ENCODE data around the gene TXNRD2. TPM values are rescaled to one million over a fixed set of nuclear protein-coding genes. Genes with fewer than 3 reads are reported as not detected.

Gene TXNRD2
- total RNA-seq, 1 experiment from 2014 or later, result 23.0 TPM

DNA sequence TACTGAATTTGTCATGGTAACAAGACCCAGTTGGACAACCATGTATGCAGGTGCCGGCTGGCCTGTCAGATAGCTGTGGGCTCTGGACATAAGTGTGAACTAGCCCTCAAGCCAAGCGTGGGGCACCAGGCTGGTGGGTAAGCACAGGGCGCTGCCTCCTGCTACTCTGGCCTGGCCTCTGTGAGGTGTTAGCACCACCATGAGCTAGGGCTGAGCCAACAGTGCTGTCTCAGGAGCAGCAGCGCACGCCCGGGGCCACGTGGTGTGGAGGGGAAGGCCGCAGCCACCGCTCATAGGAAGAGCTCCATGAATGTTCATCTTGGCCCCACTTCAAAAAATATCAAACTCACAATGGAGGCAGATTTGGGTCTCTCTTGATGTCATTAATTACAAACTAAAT is 51.7 kb downstream of the TXNRD2 start:
- TF ChIP-seq EZH2 (IDR thresholded peaks at IDR 0.05; ENCODE audit: low read length, unreplicated experiment) (no peak), EZH2phosphoT487 (IDR thresholded peaks at IDR 0.05; ENCODE audit: borderline replicate concordance, low read length) (no peak)
- BruUV-seq (replicated peaks), result no TSS peak
- CTCF ChIA-PET, result no interaction called here
- no peaks in the 10 kb centered on the region for H3K9me2 ChIP-seq (replicated peaks; ENCODE audit: low read length)
- no peaks in the 10 kb centered on the region for H3K36me3 ChIP-seq (ENCODE audit: low read depth, low read length)
- no peaks in the 10 kb centered on the region for H3F3A ChIP-seq (ENCODE audit: low read length, unreplicated experiment)
- ATAC-seq (no peak), DNase-seq (no peak)
- no peak overlapping the region for H2AFZ ChIP-seq (ENCODE audit: low read length)
- intact Hi-C loops (cut with micrococcal nuclease), result no loop called here
- no peaks in the 10 kb centered on the region for H3K79me2 ChIP-seq (ENCODE audit: low read length)
- no peaks in the 10 kb centered on the region for H4K20me1 ChIP-seq (ENCODE audit: low read length)
- H3K4me1 ChIP-seq (ENCODE audit: insufficient read depth, low read length), result peaks cover 19% of the 10 kb centered on the region
- no peak overlapping the region for H3K4me2 ChIP-seq (ENCODE audit: low read length)
- H3K4me3 ChIP-seq (ENCODE audit: low read length), result no peak overlapping the region
- no peaks in the 10 kb centered on the region for H3K9me3 ChIP-seq (ENCODE audit: low read length)
- no peak overlapping the region for H3K27ac ChIP-seq (ENCODE audit: low read length)
- H3K9ac ChIP-seq (ENCODE audit: low read length), result no peak overlapping the region
- POLR2A ChIA-PET (ENCODE audit: unreplicated experiment), result no interaction called here
- no peaks in the 10 kb centered on the region for H3K27me3 ChIP-seq (ENCODE audit: low read length)

GRCh38 chr22:19888131-19888746 is 53.4 kb downstream of the TXNRD2 start:
- H3K79me2 ChIP-seq (ENCODE audit: low read length), result no peaks in the 10 kb centered on the region
- no peaks in the 10 kb centered on the region for H3K27me3 ChIP-seq (ENCODE audit: low read length)
- H2AFZ ChIP-seq (ENCODE audit: low read length), result no peak overlapping the region
- peaks cover 19% of the 10 kb centered on the region for H3K4me1 ChIP-seq (ENCODE audit: insufficient read depth, low read length)
- H3K27ac ChIP-seq (ENCODE audit: low read length), result no peak overlapping the region
- no peaks in the 10 kb centered on the region for H4K20me1 ChIP-seq (ENCODE audit: low read length)
- CTCF ChIA-PET, result no interaction called here
- no peaks in the 10 kb centered on the region for H3F3A ChIP-seq (ENCODE audit: low read length, unreplicated experiment)
- H3K9me2 ChIP-seq (replicated peaks; ENCODE audit: low read length), result no peaks in the 10 kb centered on the region
- intact Hi-C loops (cut with micrococcal nuclease), result no loop called here
- no peak for DNase-seq
- no peak overlapping the region for H3K9ac ChIP-seq (ENCODE audit: low read length)
- TF ChIP-seq EZH2phosphoT487 (IDR thresholded peaks at IDR 0.05; ENCODE audit: borderline replicate concordance, low read length) (no peak), EZH2 (IDR thresholded peaks at IDR 0.05; ENCODE audit: low read length, unreplicated experiment) (no peak), CTCF (conservative IDR thresholded peaks at IDR 0.05; ENCODE audit: low read depth, low read length) (no peak)
- H3K36me3 ChIP-seq (ENCODE audit: low read depth, low read length), result no peaks in the 10 kb centered on the region
- no peaks in the 10 kb centered on the region for H3K9me3 ChIP-seq (ENCODE audit: low read length)
- POLR2A ChIA-PET (ENCODE audit: unreplicated experiment), result no interaction called here
- H3K4me2 ChIP-seq (ENCODE audit: low read length), result no peak overlapping the region
- no TSS peak for BruUV-seq (replicated peaks)
- ATAC-seq, result no peak
- no peak overlapping the region for H3K4me3 ChIP-seq (ENCODE audit: low read length)

- intact Hi-C loops (cut with micrococcal nuclease), result no loop called here
- BruUV-seq (replicated peaks), result no TSS peak
- Histone ChIP-seq H3K4me2 (ENCODE audit: low read length) (no peak overlapping the region), H3K27me3 (ENCODE audit: low read length) (no peaks in the 10 kb centered on the region), H4K20me1 (ENCODE audit: low read length) (no peaks in the 10 kb centered on the region), H3K4me1 (ENCODE audit: insufficient read depth, low read length) (peaks cover 21% of the 10 kb centered on the region), H3K27ac (ENCODE audit: low read length) (no peak overlapping the region), H3K9me3 (ENCODE audit: low read length) (no peaks in the 10 kb centered on the region), H3K79me2 (ENCODE audit: low read length) (no peaks in the 10 kb centered on the region), H3K9ac (ENCODE audit: low read length) (no peak overlapping the region), H2AFZ (ENCODE audit: low read length) (no peak overlapping the region), H3K9me2 (replicated peaks; ENCODE audit: low read length) (no peaks in the 10 kb centered on the region), H3K36me3 (ENCODE audit: low read depth, low read length) (no peaks in the 10 kb centered on the region), H3F3A (ENCODE audit: low read length, unreplicated experiment) (no peaks in the 10 kb centered on the region), H3K4me3 (ENCODE audit: low read length) (no peak overlapping the region)
- TF ChIP-seq EZH2phosphoT487 (IDR thresholded peaks at IDR 0.05; ENCODE audit: borderline replicate concordance, low read length) (no peak), CTCF (conservative IDR thresholded peaks at IDR 0.05; ENCODE audit: low read depth, low read length) (no peak), EZH2 (IDR thresholded peaks at IDR 0.05; ENCODE audit: low read length, unreplicated experiment) (no peak)
- ChIA-PET POLR2A (ENCODE audit: unreplicated experiment) (no interaction called here), CTCF (no interaction called here)
- no peak for ATAC-seq
- DNase-seq, result no peak
Measured at GRCh38 chr22:19887256-19887985, 54.2 kb downstream of the TXNRD2 start.

All from PC-3 (cell line).